K562 (cell line): ENCODE results near the gene C18orf63.

Experiments used
- BACH1 ChIP-seq: fragments of 200-800 bp; sonication (Bioruptor generic); IDR thresholded peaks from 2 replicates; pipeline ENCODE4 v1.6.1; 2016; ENCODE audit warnings: missing genetic modification characterization, missing compliant biosample characterization
- HEY1 ChIP-seq: fragments of 250-450 bp; sonication (Bioruptor Pico); IDR thresholded peaks from 2 replicates; pipeline ENCODE4 v1.5.0; 2020; ENCODE audit warnings: mild to moderate bottlenecking, moderate library complexity, borderline replicate concordance
- NCOA1 ChIP-seq: fragments of 450-650 bp; IDR thresholded peaks from 2 replicates; pipeline ENCODE4 v1.6.1; 2016; ENCODE audit warnings: low read depth
- RAD21 ChIP-seq, 2 experiments: fragments of 250-450 bp in 1 of 2; fragments of 450-650 bp in 1 of 2; sonication (Bioruptor Pico) in 1 of 2; formaldehyde crosslinking in 1 of 2; IDR thresholded peaks in 1 of 2; conservative IDR thresholded peaks in 1 of 2; 2 replicates each; pipeline versions ENCODE4 v1.4.0 to v1.8.0; 2020 to 2022; ENCODE audit warnings: mild to moderate bottlenecking in 2 of 2, moderate library complexity in 1 of 2
- RBM22 ChIP-seq: fragments of 200-400 bp; formaldehyde crosslinking; IDR thresholded peaks from 2 replicates; pipeline ENCODE4 v1.6.1; 2018; ENCODE audit warnings: low read length, low read depth; ENCODE audit not compliant: poor library complexity, severe bottlenecking
- TBP ChIP-seq: optimal IDR thresholded peaks from 2 replicates; pipeline ENCODE3; 2011; ENCODE audit warnings: low read depth, low read length, improper control_type of control experiment
- TCF7L2 ChIP-seq: fragments of 150-350 bp; IDR thresholded peaks from 2 replicates; pipeline ENCODE4 v1.6.1; 2016; ENCODE audit warnings: low read depth, mild to moderate bottlenecking, low read length, moderate library complexity
- ZFPM2 ChIP-seq: fragments of 250-450 bp; sonication (Bioruptor Pico); IDR thresholded peaks from 2 replicates; pipeline ENCODE4 v1.5.1; 2022; ENCODE audit warnings: mild to moderate bottlenecking
- ZNF551 ChIP-seq: fragments of 250-450 bp; sonication (Bioruptor Pico); IDR thresholded peaks from 2 replicates; pipeline ENCODE4 v1.5.0; 2021; ENCODE audit warnings: mild to moderate bottlenecking, moderate library complexity
- TF ChIP-seq, protein P1 (sequence below): sonication (generic); formaldehyde crosslinking; IDR thresholded peaks from 2 replicates; pipeline ENCODE4 v1.8.0; 2022; ENCODE audit warnings: mild to moderate bottlenecking, missing genetic modification reagents, borderline replicate concordance
- TF ChIP-seq, protein P2 (sequence below), 3 experiments: fragments of 200-800 bp in 1 of 3; sonication (Bioruptor generic) in 1 of 3; sonication (generic) in 1 of 3; formaldehyde crosslinking in 1 of 3; IDR thresholded peaks; 2 replicates each; pipeline versions ENCODE4 v1.6.1 to v1.8.0; 2016 to 2022; ENCODE audit warnings: mild to moderate bottlenecking in 2 of 3, missing compliant biosample characterization in 2 of 3, missing genetic modification characterization in 2 of 3, missing genetic modification reagents in 1 of 3

DNA sequence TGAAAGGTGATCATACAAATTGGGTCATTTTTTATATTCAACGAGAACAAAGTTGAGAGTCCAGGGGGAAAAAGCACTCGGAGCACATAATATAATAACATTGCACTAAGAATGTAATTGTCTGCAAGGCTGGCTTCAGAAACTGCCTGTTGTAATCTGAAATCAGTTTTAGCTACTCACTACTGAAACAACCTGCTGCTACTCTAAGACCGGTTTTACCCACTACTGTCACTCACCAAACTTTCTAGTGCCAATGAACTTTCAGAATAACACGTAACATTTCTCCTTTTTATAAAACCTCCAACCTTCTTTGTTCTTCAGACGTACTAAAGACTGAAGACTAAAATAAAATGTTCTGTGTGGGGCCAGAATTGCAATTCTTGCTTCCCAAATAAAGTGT, 12.3 kb upstream of the C18orf63 start:
- TF ChIP-seq BACH1 (tag), result no peak
- no peak for TF ChIP-seq RBM22
- TF ChIP-seq, protein P1, sequence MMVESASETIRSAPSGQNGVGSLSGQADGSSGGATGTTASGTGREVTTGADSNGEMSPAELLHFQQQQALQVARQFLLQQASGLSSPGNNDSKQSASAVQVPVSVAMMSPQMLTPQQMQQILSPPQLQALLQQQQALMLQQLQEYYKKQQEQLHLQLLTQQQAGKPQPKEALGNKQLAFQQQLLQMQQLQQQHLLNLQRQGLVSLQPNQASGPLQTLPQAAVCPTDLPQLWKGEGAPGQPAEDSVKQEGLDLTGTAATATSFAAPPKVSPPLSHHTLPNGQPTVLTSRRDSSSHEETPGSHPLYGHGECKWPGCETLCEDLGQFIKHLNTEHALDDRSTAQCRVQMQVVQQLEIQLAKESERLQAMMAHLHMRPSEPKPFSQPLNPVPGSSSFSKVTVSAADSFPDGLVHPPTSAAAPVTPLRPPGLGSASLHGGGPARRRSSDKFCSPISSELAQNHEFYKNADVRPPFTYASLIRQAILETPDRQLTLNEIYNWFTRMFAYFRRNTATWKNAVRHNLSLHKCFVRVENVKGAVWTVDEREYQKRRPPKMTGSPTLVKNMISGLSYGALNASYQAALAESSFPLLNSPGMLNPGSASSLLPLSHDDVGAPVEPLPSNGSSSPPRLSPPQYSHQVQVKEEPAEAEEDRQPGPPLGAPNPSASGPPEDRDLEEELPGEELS, result no peak
- no peak for TF ChIP-seq ZNF551 (CRISPR knock-in tag)
- no peak for TF ChIP-seq ZFPM2
- no peak for TF ChIP-seq TCF7L2
- no peak for TF ChIP-seq NCOA1
- TF ChIP-seq HEY1 (CRISPR knock-in tag), result no peak
- no peak for TF ChIP-seq TBP
- TF ChIP-seq, protein P2, sequence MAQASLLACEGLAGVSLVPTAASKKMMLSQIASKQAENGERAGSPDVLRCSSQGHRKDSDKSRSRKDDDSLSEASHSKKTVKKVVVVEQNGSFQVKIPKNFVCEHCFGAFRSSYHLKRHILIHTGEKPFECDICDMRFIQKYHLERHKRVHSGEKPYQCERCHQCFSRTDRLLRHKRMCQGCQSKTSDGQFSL (CRISPR knock-in tag; IDR thresholded peaks at IDR 0.05), result no peak
- TF ChIP-seq, protein P2 (tag; IDR thresholded peaks at IDR 0.05), result no peak
- TF ChIP-seq RAD21 (CRISPR knock-in tag; conservative IDR thresholded peaks at IDR 0.05 in 1 of 2, IDR thresholded peaks at IDR 0.05 in 1 of 2), result no peak
